Measurements from ENCODE around the gene DHRS1. TPM values are rescaled to one million over a fixed set of nuclear protein-coding genes. Genes with fewer than 3 reads are reported as not detected.
A peak's percentile ranks its signal among the peaks of the same experiment; 100 is the strongest.

DHRS1 gene
- total and polyA plus RNA-seq, 9 of the 15 experiments (the other 6 are each of a cell fraction or from before 2014, with no cell fraction given) = 7.3 to 33.6 (median 13.3) TPM

DNA sequence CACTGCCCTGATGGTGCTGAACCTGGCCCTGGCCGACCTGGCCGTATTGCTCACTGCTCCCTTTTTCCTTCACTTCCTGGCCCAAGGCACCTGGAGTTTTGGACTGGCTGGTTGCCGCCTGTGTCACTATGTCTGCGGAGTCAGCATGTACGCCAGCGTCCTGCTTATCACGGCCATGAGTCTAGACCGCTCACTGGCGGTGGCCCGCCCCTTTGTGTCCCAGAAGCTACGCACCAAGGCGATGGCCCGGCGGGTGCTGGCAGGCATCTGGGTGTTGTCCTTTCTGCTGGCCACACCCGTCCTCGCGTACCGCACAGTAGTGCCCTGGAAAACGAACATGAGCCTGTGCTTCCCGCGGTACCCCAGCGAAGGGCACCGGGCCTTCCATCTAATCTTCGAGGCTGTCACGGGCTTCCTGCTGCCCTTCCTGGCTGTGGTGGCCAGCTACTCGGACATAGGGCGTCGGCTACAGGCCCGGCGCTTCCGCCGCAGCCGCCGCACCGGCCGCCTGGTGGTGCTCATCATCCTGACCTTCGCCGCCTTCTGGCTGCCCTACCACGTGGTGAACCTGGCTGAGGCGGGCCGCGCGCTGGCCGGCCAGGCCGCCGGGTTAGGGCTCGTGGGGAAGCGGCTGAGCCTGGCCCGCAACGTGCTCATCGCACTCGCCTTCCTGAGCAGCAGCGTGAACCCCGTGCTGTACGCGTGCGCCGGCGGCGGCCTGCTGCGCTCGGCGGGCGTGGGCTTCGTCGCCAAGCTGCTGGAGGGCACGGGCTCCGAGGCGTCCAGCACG is 16.4 kb upstream of the DHRS1 start (continued):
- TF ChIP-seq POLR3G (IDR thresholded peaks at IDR 0.05; ENCODE audit: extremely low read depth, insufficient read length, insufficient replicate concordance) = no peak
- TF ChIP-seq, protein P1, sequence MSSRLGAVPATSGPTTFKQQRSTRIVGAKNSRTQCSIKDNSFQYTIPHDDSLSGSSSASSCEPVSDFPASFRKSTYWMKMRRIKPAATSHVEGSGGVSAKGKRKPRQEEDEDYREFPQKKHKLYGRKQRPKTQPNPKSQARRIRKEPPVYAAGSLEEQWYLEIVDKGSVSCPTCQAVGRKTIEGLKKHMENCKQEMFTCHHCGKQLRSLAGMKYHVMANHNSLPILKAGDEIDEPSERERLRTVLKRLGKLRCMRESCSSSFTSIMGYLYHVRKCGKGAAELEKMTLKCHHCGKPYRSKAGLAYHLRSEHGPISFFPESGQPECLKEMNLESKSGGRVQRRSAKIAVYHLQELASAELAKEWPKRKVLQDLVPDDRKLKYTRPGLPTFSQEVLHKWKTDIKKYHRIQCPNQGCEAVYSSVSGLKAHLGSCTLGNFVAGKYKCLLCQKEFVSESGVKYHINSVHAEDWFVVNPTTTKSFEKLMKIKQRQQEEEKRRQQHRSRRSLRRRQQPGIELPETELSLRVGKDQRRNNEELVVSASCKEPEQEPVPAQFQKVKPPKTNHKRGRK (tag; IDR thresholded peaks at IDR 0.05) = no peak
- TF ChIP-seq DIDO1 (tag; IDR thresholded peaks at IDR 0.05; ENCODE audit: low read depth) = no peak
- TF ChIP-seq ZBTB17 (CRISPR knock-in tag; IDR thresholded peaks at IDR 0.05) = 0 out of 2 replicates have a peak, but pooled peaks have one; percentile 38
- TF ChIP-seq PURB (CRISPR knock-in tag; IDR thresholded peaks at IDR 0.05; ENCODE audit: low read depth) = no peak
- no peak for TF ChIP-seq E2F8 (IDR thresholded peaks at IDR 0.05; ENCODE audit: low read depth, partially characterized antibody)
- TF ChIP-seq BCOR (IDR thresholded peaks at IDR 0.05) = no peak
- no peak for TF ChIP-seq ZNF695 (CRISPR knock-in tag; IDR thresholded peaks at IDR 0.05)
- no peak for TF ChIP-seq CBX2 (IDR thresholded peaks at IDR 0.05; ENCODE audit: insufficient read depth, low read length, poor library complexity, severe bottlenecking)
- TF ChIP-seq PBX2 (CRISPR knock-in tag; IDR thresholded peaks at IDR 0.05; ENCODE audit: low read depth) = no peak
- TF ChIP-seq PBX2 (tag; conservative IDR thresholded peaks at IDR 0.05; ENCODE audit: low read depth) = no peak
- no peak for TF ChIP-seq CCAR2 (IDR thresholded peaks at IDR 0.05; ENCODE audit: low read depth, low read length)
- no peak for TF ChIP-seq RERE (CRISPR knock-in tag; IDR thresholded peaks at IDR 0.05; ENCODE audit: borderline replicate concordance)

Data from K562 (cell line).